Activated CD8-positive, alpha-beta memory T cell treated with anti-CD3 and anti-CD28 coated beads, Interleukin-2, amount 10 ng/mL, durations not matched to agents 7 days and 5 days (primary cell): Measurements from ENCODE around the gene DNAJC5G. TPM values are rescaled to one million over a fixed set of nuclear protein-coding genes. Genes with fewer than 3 reads are reported as not detected.
A peak's percentile ranks its signal among the peaks of the same experiment; 100 is the strongest.
"Not testable (repeated sequence)": the region's sequence is repeated elsewhere in the genome, so short reads cannot be mapped to it uniquely, and the experiment has no call there.

Experiments used
- ATAC-seq: fragments of 150-1000 bp; cut with Tn5 transposase; one replicate; pipeline ENCODE4 v1.10.0; 2021; ENCODE audit warnings: moderate library complexity
- CTCF ChIA-PET: fragments of 350-600 bp; sonication (Branson Sonifier 250); formaldehyde crosslinking; loops from one replicate; lab custom pipeline; 2021; ENCODE audit warnings: antibody characterized with exemption; lab: Charles Lee
- DNase-seq: peaks from one replicate; pipeline ENCODE4 v3.0.0-alpha.2; 2020
- H3K27ac Mint-ChIP-seq: one replicate; pipeline ENCODE4 v1.8.0; 2021; ENCODE audit warnings: mild to moderate bottlenecking, mixed read lengths
- H3K27me3 Mint-ChIP-seq: one replicate; pipeline ENCODE4 v1.8.0; 2021; ENCODE audit warnings: mixed read lengths
- H3K36me3 Mint-ChIP-seq: one replicate; pipeline ENCODE4 v1.8.0; 2021; ENCODE audit warnings: mild to moderate bottlenecking, mixed read lengths
- H3K4me1 Mint-ChIP-seq: one replicate; pipeline ENCODE4 v1.8.0; 2021; ENCODE audit warnings: mixed read lengths
- H3K4me3 Mint-ChIP-seq: one replicate; pipeline ENCODE4 v1.8.0; 2021; ENCODE audit warnings: mild to moderate bottlenecking, moderate library complexity, mixed read lengths
- H3K9me3 Mint-ChIP-seq: one replicate; pipeline ENCODE4 v1.8.0; 2022; ENCODE audit warnings: low read depth, mixed read lengths
- total RNA-seq, 2 experiments: library from RNA; stranded (reverse); gene quantifications; one replicate each; pipeline ENCODE4 v1.2.3, GENCODE V29; 2021

Gene DNAJC5G
- total RNA-seq, 2 experiments from 2014 or later, result not detected

- Mint-ChIP-seq H3K9me3 (no peaks in the 10 kb centered on the region), H3K36me3 (peaks cover 20% of the 10 kb centered on the region), H3K27me3 (peaks cover 24% of the 10 kb centered on the region), H3K27ac (no peak within 1 kb of the TSS), H3K4me1 (peaks cover 3% of the 10 kb centered on the region), H3K4me3 (no peak within 1 kb of the TSS)
- CTCF ChIA-PET, result interaction anchor here (1.3 kb wide), 1 partner anchor 28 kb away, joined by 3 read pairs; no protein-coding TSS in a partner anchor
- ATAC-seq (no peak), DNase-seq (no peak)
Observed at GRCh38 chr2:27308359-27308881, 33.2 kb downstream of the DNAJC5G start, which contains the start of gene UCN. UCN (minus strand) TSS chr2:27308445; CDS start chr2:27307895, 550 bp downstream.

- no peaks in the 10 kb centered on the region for H3K9me3 Mint-ChIP-seq
- ATAC-seq (no peak), DNase-seq (no peak)
- peaks cover 20% of the 10 kb centered on the region for H3K36me3 Mint-ChIP-seq
- H3K27me3 Mint-ChIP-seq, result peaks cover 22% of the 10 kb centered on the region
- no peak overlapping the region for H3K4me3 Mint-ChIP-seq
- CTCF ChIA-PET, result no interaction called here
- H3K4me1 Mint-ChIP-seq, result peaks cover 3% of the 10 kb centered on the region
- H3K27ac Mint-ChIP-seq, result no peak overlapping the region
Observed at GRCh38 chr2:27309651-27310050, 34.4 kb downstream of the DNAJC5G start.

GRCh38 chr2:27312152-27312551 is 36.9 kb downstream of the DNAJC5G start:
- H3K36me3 Mint-ChIP-seq, result peaks cover 20% of the 10 kb centered on the region
- CTCF ChIA-PET, result interaction anchor here (0.6 to 2.1 kb wide), 2 partner anchors 9 to 34 kb away, joined by 3 to 9 read pairs; no protein-coding TSS in a partner anchor
- ATAC-seq (no peak), DNase-seq (no peak)
- H3K4me1 Mint-ChIP-seq, result no peaks in the 10 kb centered on the region
- no peak overlapping the region for H3K4me3 Mint-ChIP-seq
- H3K27me3 Mint-ChIP-seq, result peaks cover 3% of the 10 kb centered on the region
- H3K9me3 Mint-ChIP-seq, result no peaks in the 10 kb centered on the region
- H3K27ac Mint-ChIP-seq, result no peak overlapping the region

- Mint-ChIP-seq H3K4me3 (no peak overlapping the region), H3K36me3 (peaks cover 16% of the 10 kb centered on the region), H3K27ac (no peak overlapping the region), H3K9me3 (no peaks in the 10 kb centered on the region), H3K4me1 (no peaks in the 10 kb centered on the region), H3K27me3 (no peaks in the 10 kb centered on the region)
- CTCF ChIA-PET, result interaction anchor here (1.8 kb wide), 1 partner anchor 11 kb away, joined by 8 read pairs; no protein-coding TSS in a partner anchor
- DNase-seq, result no peak
- no peak for ATAC-seq
Observed at GRCh38 chr2:27313882-27314645, 38.8 kb downstream of the DNAJC5G start.

GRCh38 chr2:27314709-27315108 is 39.5 kb downstream of the DNAJC5G start:
- ATAC-seq (no peak), DNase-seq (no peak)
- peaks cover 11% of the 10 kb centered on the region for H3K36me3 Mint-ChIP-seq
- CTCF ChIA-PET, result interaction anchor here (1.8 kb wide), 1 partner anchor 12 kb away, joined by 8 read pairs; no protein-coding TSS in a partner anchor
- no peaks in the 10 kb centered on the region for H3K4me1 Mint-ChIP-seq
- H3K4me3 Mint-ChIP-seq, result no peak overlapping the region
- no peaks in the 10 kb centered on the region for H3K27me3 Mint-ChIP-seq
- H3K9me3 Mint-ChIP-seq, result no peaks in the 10 kb centered on the region
- H3K27ac Mint-ChIP-seq, result no peak overlapping the region

GRCh38 chr2:27315122-27315521 is 39.9 kb downstream of the DNAJC5G start:
- H3K27me3 Mint-ChIP-seq, result no peaks in the 10 kb centered on the region
- H3K4me1 Mint-ChIP-seq, result no peaks in the 10 kb centered on the region

GRCh38 chr2:27316655-27317412 is 41.6 kb downstream of the DNAJC5G start:
- DNase-seq (no peak), ATAC-seq (no peak)
- Mint-ChIP-seq H3K4me3 (no peak overlapping the region), H3K27me3 (no peaks in the 10 kb centered on the region), H3K9me3 (no peaks in the 10 kb centered on the region), H3K27ac (no peak overlapping the region), H3K4me1 (peaks cover 5% of the 10 kb centered on the region), H3K36me3 (peaks cover 3% of the 10 kb centered on the region)
- CTCF ChIA-PET, result interaction anchor here (1.0 to 1.5 kb wide), 2 partner anchors 37 to 52 kb away, joined by 3 read pairs; no protein-coding TSS in a partner anchor

More at GRCh38 chr2:27315122-27315521, 39.9 kb downstream of the DNAJC5G start:
- ATAC-seq (no peak), DNase-seq (no peak)
- CTCF ChIA-PET, result interaction anchor here (1.8 kb wide), 1 partner anchor 12 kb away, joined by 8 read pairs; no protein-coding TSS in a partner anchor
- Mint-ChIP-seq H3K4me3 (no peak overlapping the region), H3K27ac (no peak overlapping the region), H3K9me3 (no peaks in the 10 kb centered on the region), H3K36me3 (peaks cover 9% of the 10 kb centered on the region)

GRCh38 chr2:27319839-27320238 is 44.6 kb downstream of the DNAJC5G start:
- not testable (repeated sequence) for H3K9me3 Mint-ChIP-seq, DNase-seq, H3K27ac Mint-ChIP-seq, H3K4me3 Mint-ChIP-seq, H3K36me3 Mint-ChIP-seq, H3K27me3 Mint-ChIP-seq, ATAC-seq
- H3K4me1 Mint-ChIP-seq, result peaks cover 19% of the 10 kb centered on the region
- CTCF ChIA-PET, result interaction anchor here (1.0 to 4.5 kb wide), 2 partner anchors 17 to 42 kb away, joined by 5 to 19 read pairs; no protein-coding TSS in a partner anchor

GRCh38 chr2:27320958-27321543 is 45.8 kb downstream of the DNAJC5G start:
- Mint-ChIP-seq H3K27me3 (no peaks in the 10 kb centered on the region), H3K27ac (no peak overlapping the region), H3K36me3 (peaks cover 5% of the 10 kb centered on the region), H3K4me1 (peaks cover 19% of the 10 kb centered on the region), H3K9me3 (no peaks in the 10 kb centered on the region), H3K4me3 (no peak overlapping the region)
- CTCF ChIA-PET, result interaction anchor here (0.5 to 4.5 kb wide), 2 partner anchors 18 to 205 kb away, joined by 3 to 19 read pairs; no protein-coding TSS in a partner anchor
- no peak for DNase-seq
- no peak for ATAC-seq

GRCh38 chr2:27322301-27322765 is 47.1 kb downstream of the DNAJC5G start:
- peak overlapping the region; percentile 92 for H3K4me3 Mint-ChIP-seq
- H3K9me3 Mint-ChIP-seq, result no peaks in the 10 kb centered on the region
- H3K27ac Mint-ChIP-seq, result peak overlapping the region; percentile 92
- no peaks in the 10 kb centered on the region for H3K27me3 Mint-ChIP-seq
- CTCF ChIA-PET, result interaction anchor here (0.5 to 3.0 kb wide), 5 partner anchors 19 to 361 kb away, joined by 3 to 13 read pairs (median 8); partner anchors contain the start of genes EIF2B4 and SNX17
- H3K4me1 Mint-ChIP-seq, result peaks cover 19% of the 10 kb centered on the region
- H3K36me3 Mint-ChIP-seq, result peaks cover 14% of the 10 kb centered on the region
- DNase-seq, result no peak
- ATAC-seq, result peak; percentile 38

- Mint-ChIP-seq H3K4me1 (peaks cover 19% of the 10 kb centered on the region), H3K27ac (peak within 1 kb of the TSS; percentile 92), H3K9me3 (no peaks in the 10 kb centered on the region), H3K4me3 (peak within 1 kb of the TSS; percentile 92), H3K36me3 (peaks cover 16% of the 10 kb centered on the region), H3K27me3 (no peaks in the 10 kb centered on the region)
- CTCF ChIA-PET, result interaction anchor here (0.5 to 3.0 kb wide), 7 partner anchors 10 to 360 kb away, joined by 3 to 13 read pairs (median 6); partner anchors contain the start of genes EIF2B4, PPM1G and SNX17
- DNase-seq (peak; percentile 93), ATAC-seq (peak; percentile 97)
Observed at GRCh38 chr2:27322766-27323595, 47.7 kb downstream of the DNAJC5G start, which contains the start of gene MPV17. MPV17 (minus strand) TSS chr2:27323097; CDS start chr2:27322517, 580 bp downstream.
